Glutamatergic neuron (in vitro differentiated cells): ENCODE data around the gene SALL4. TPM values are rescaled to one million over a fixed set of nuclear protein-coding genes. Genes with fewer than 3 reads are reported as not detected.

Experiments used
- DNase-seq: peaks from one replicate; pipeline ENCODE4 v3.0.0; 2022
- H3K27ac Mint-ChIP-seq: one replicate; pipeline ENCODE4 v1.8.0; 2020; ENCODE audit warnings: mild to moderate bottlenecking, mixed read lengths, inconsistent platforms; ENCODE audit not compliant: unreplicated experiment
- H3K27me3 Mint-ChIP-seq: one replicate; pipeline ENCODE4 v1.8.0; 2020; ENCODE audit warnings: mild to moderate bottlenecking, moderate library complexity, mixed read lengths, inconsistent platforms; ENCODE audit not compliant: unreplicated experiment
- H3K36me3 Mint-ChIP-seq: one replicate; pipeline ENCODE4 v1.8.0; 2020; ENCODE audit warnings: mild to moderate bottlenecking, mixed read lengths, inconsistent platforms; ENCODE audit not compliant: unreplicated experiment
- H3K4me1 Mint-ChIP-seq: one replicate; pipeline ENCODE4 v1.8.0; 2020; ENCODE audit warnings: mild to moderate bottlenecking, low read depth, mixed read lengths, inconsistent platforms; ENCODE audit not compliant: unreplicated experiment
- H3K4me3 Mint-ChIP-seq: one replicate; pipeline ENCODE4 v1.8.0; 2020; ENCODE audit warnings: mild to moderate bottlenecking, mixed read lengths, inconsistent platforms; ENCODE audit not compliant: unreplicated experiment
- H3K9me3 Mint-ChIP-seq: one replicate; pipeline ENCODE4 v1.8.0; 2020; ENCODE audit warnings: mild to moderate bottlenecking, moderate library complexity, mixed read lengths, inconsistent platforms; ENCODE audit not compliant: unreplicated experiment
- CTCF ChIP-seq: fragments of 200-600 bp; sonication (generic); IDR thresholded peaks from one replicate; pipeline ENCODE4 v1.5.0; 2021; ENCODE audit not compliant: partially characterized antibody, unreplicated experiment
- total RNA-seq: library from RNA; stranded (reverse); fragmentation: NEBNext Ultra II Directional; extraction: Animal tissue kit (Norgen Biotek cat#: 25700); gene quantifications from one replicate; pipeline ENCODE4 v1.2.1, GENCODE V29; 2021; ENCODE audit not compliant: unreplicated experiment

The SALL4 gene
- total RNA-seq, 1 donor from 2014 or later, result 41.0 TPM

- Mint-ChIP-seq H3K4me1 (peaks cover 2% of the 10 kb centered on the region), H3K27ac (no peak overlapping the region), H3K27me3 (no peaks in the 10 kb centered on the region), H3K9me3 (peaks cover 2% of the 10 kb centered on the region), H3K36me3 (no peaks in the 10 kb centered on the region), H3K4me3 (no peak overlapping the region)
- no peak for TF ChIP-seq CTCF
- DNase-seq, result no peak
Measured at GRCh38 chr20:51752343-51752951, 49.9 kb downstream of the SALL4 start.

DNA sequence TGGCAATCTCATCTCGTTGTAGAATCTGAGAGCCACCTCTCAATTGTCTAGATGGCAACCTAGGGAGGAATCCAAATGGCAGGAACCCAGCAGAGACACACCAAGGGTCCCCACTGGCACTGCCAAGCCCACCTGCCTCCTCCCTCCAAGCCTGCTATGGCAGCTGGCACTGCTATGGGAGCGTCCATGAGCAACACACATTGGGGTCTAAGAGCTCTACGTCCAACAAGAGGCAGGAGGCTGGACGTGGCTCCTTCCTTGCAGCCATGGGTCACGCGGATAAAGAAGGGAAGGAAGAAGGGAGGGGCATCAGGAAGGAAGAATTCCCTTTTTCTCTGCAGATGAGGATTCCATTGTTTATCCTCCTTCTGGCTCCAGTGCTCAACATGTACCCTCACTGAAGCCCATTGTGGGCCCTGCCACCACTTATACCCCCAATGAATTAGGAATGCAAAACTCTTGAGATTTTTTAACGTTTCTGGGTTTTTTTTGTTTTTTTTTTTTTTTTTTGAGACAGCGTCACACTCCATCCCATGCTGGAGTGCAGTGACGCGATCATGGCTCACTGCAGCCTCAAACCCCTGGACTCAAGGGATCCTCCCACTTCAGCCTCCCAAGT lies 51.4 kb downstream of the SALL4 start:
- no peak overlapping the region for H3K4me3 Mint-ChIP-seq
- H3K27ac Mint-ChIP-seq, result no peak overlapping the region
- H3K9me3 Mint-ChIP-seq, result peaks cover 2% of the 10 kb centered on the region
- H3K27me3 Mint-ChIP-seq, result no peaks in the 10 kb centered on the region
- TF ChIP-seq CTCF, result no peak
- DNase-seq, result no peak
- no peaks in the 10 kb centered on the region for H3K36me3 Mint-ChIP-seq
- H3K4me1 Mint-ChIP-seq, result peaks cover 2% of the 10 kb centered on the region

GRCh38 chr20:51750037-51750769 lies 52.1 kb downstream of the SALL4 start:
- DNase-seq, result no peak
- Mint-ChIP-seq H3K36me3 (no peaks in the 10 kb centered on the region), H3K4me3 (no peak overlapping the region), H3K9me3 (peaks cover 2% of the 10 kb centered on the region), H3K27me3 (no peaks in the 10 kb centered on the region), H3K27ac (peak overlapping the region; percentile 24), H3K4me1 (peaks cover 2% of the 10 kb centered on the region)
- no peak for TF ChIP-seq CTCF

- Mint-ChIP-seq H3K4me1 (peaks cover 2% of the 10 kb centered on the region), H3K9me3 (peaks cover 2% of the 10 kb centered on the region)
- DNase-seq, result no peak
Measured at GRCh38 chr20:51749674-51750036, 52.7 kb downstream of the SALL4 start.

More at GRCh38 chr20:51749674-51750036, 52.7 kb downstream of the SALL4 start:
- no peak overlapping the region for H3K4me3 Mint-ChIP-seq
- no peaks in the 10 kb centered on the region for H3K27me3 Mint-ChIP-seq
- H3K36me3 Mint-ChIP-seq, result no peaks in the 10 kb centered on the region
- TF ChIP-seq CTCF, result no peak
- no peak overlapping the region for H3K27ac Mint-ChIP-seq
